BLaER1 treated with 17β-estradiol and CSF1 and Interleukin-3, amounts not matched to agents 10 nM and 100 nM (cell line): Measurements from ENCODE around the gene SPAAR.
A peak's percentile ranks its signal among the peaks of the same experiment; 100 is the strongest.
"Not testable (repeated sequence)": the region's sequence is repeated elsewhere in the genome, so short reads cannot be mapped to it uniquely, and the experiment has no call there.

Experiments used
- H3K27ac ChIP-seq, 11 experiments: shearing (Covaris generic); formaldehyde crosslinking; 2 replicates each; pipeline ENCODE4 v1.8.1; 2022
- H3K27me3 ChIP-seq, 11 experiments: shearing (Covaris generic); formaldehyde crosslinking; 2 replicates each; pipeline ENCODE4 v1.8.1; 2022
- H3K36me3 ChIP-seq, 11 experiments: shearing (Covaris generic); formaldehyde crosslinking; 2 replicates each; pipeline ENCODE4 v1.8.1; 2022
- H3K4me1 ChIP-seq, 10 experiments: shearing (Covaris generic); formaldehyde crosslinking; 2 replicates each; pipeline ENCODE4 v1.8.1; 2022
- H3K4me2 ChIP-seq, 11 experiments: shearing (Covaris generic); formaldehyde crosslinking; 2 replicates each; pipeline ENCODE4 v1.8.1; 2022
- H3K4me3 ChIP-seq, 10 experiments: shearing (Covaris generic); formaldehyde crosslinking; 2 replicates each; pipeline ENCODE4 v1.8.1; 2022
- H3K9ac ChIP-seq, 11 experiments: shearing (Covaris generic); formaldehyde crosslinking; 2 replicates each; pipeline ENCODE4 v1.8.1; 2022
- H3K9me3 ChIP-seq, 11 experiments: shearing (Covaris generic); formaldehyde crosslinking; replicated peaks in 1 of 11; 2 replicates each; pipeline ENCODE4 v1.8.1; 2022
- H4K20me1 ChIP-seq, 11 experiments: shearing (Covaris generic); formaldehyde crosslinking; 2 replicates each; pipeline ENCODE4 v1.8.1; 2022
- Cebpa-rat ChIP-seq, 11 experiments: shearing (Covaris generic); IDR thresholded peaks; 2 replicates each; pipeline ENCODE4 v1.8.1; 2022

The SPAAR gene

GRCh38 chr9:35908504-35909125 is 675 bp upstream of the SPAAR start:
- Histone ChIP-seq H3K27ac (peak overlapping the region in 9 of 11 experiments; percentile 18 to 80 (median 74); a peak in 17 of 22 replicates), H3K4me3 (no peak overlapping the region), H4K20me1 (no peaks in the 10 kb centered on the region), H3K4me1 (peaks cover 45 to 66% (median 56%) of the 10 kb centered on the region in 10 experiments), H3K9ac (peak overlapping the region in 6 of 11 experiments; percentile 19 to 61 (median 46); a peak in 10 of 22 replicates), H3K4me2 (peak overlapping the region; percentile 56 to 89 (median 81)), H3K36me3 (no peaks in the 10 kb centered on the region), H3K27me3 (no peaks in the 10 kb centered on the region), H3K9me3 (no peaks in the 10 kb centered on the region)
- no peak for TF ChIP-seq Cebpa-rat (IDR thresholded peaks at IDR 0.05)

DNA sequence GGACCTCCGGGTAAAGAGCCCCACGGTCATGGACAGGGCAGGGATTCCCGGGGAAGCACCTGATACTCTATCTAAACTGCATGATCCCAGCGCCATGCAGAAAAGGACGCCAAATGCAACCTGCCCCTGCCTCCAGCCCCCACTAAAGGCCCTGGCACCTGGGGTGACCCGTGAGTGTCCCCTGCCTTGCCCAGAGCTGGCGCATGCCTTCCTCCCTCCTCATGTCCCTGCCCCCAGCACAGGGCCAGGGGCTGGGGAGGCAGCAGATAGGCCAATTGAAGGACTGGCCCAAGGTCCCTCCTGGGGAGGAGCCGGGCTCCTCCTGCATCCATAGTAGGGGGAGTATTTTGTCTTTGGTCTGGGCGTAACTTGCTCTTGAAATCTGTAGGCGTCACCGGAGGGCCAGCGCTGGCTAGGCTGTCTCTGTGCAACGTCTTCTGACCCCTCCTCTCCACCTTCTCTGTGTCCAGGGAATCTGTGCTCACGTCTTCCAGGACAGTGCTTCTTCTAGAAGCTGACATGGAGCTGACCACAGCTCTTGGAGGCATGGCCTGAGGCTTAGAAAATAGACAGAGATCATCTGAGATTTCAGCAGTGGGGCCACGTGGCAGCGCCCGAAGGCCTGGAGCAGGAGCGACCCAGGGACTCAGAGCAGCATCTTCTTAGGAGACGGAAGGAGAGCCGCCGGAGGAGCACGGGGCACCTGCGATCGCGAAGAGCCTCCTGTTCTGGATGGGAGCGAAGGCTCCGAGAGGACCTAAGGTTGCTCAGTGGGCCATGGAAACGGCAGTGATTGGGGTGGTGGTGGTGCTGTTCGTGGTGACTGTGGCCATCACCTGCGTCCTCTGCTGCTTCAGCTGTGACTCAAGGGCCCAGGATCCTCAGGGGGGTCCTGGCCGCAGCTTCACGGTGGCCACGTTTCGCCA is 660 bp downstream of the SPAAR start:
- Histone ChIP-seq H3K4me2 (peak overlapping the region; percentile 24 to 89 (median 81)), H3K9ac (no peak overlapping the region), H4K20me1 (no peaks in the 10 kb centered on the region), H3K27ac (peak overlapping the region in 3 of 11 experiments; percentile 18 to 26 (median 22); a peak in 3 of 22 replicates), H3K4me3 (no peak overlapping the region), H3K27me3 (no peaks in the 10 kb centered on the region), H3K4me1 (peaks cover 45 to 66% (median 55%) of the 10 kb centered on the region in 10 experiments), H3K36me3 (no peaks in the 10 kb centered on the region), H3K9me3 (peaks cover 0 to 4% (median 0%) of the 10 kb centered on the region in 11 experiments; a peak in 2 of 22 replicates)
- no peak for TF ChIP-seq Cebpa-rat (IDR thresholded peaks at IDR 0.05)

DNA sequence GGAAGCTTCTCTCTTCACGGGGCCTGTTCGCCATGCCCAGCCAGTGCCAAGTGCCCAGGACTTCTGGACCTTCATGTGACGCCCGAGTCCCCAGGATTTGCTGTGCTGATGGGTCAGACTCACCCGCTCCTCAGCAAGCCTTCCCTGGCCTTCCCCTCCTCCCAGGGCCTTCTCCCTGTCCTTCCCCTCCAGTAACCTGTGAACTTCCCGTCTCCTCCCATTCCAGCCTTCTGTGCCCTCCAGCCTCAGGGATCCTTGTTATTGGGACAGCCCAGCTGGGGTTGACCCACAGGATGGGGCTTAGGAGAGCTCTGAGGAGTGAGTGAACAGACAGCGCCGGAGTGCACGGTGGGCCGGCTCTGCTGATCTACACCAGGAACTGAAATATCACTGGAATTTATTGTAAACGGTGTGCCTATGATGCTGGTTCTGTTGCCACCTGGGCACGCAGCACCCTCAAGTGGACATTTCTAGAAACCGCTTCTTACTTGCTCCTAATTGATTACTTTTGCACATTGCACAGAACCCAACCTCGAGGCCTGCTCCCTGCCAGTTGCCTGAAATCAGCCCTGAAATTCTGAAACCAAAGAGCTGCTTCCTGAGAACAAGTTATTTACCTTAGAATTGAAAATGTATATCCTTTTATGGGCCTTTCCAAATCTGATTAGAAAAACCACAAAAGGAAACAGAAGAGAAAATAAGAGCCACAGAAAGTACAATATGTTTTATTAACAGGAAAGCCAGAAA is 1.5 kb downstream of the SPAAR start:
- Histone ChIP-seq H4K20me1 (no peaks in the 10 kb centered on the region), H3K4me2 (peak overlapping the region; percentile 6 to 83 (median 53); a peak in 20 of 22 replicates), H3K9ac (no peak overlapping the region), H3K27ac (peak overlapping the region in 3 of 11 experiments; percentile 18 to 26 (median 22); a peak in 4 of 22 replicates), H3K4me3 (no peak overlapping the region), H3K4me1 (peaks cover 45 to 59% (median 55%) of the 10 kb centered on the region in 10 experiments), H3K27me3 (no peaks in the 10 kb centered on the region), H3K9me3 (peaks cover 0 to 4% (median 0%) of the 10 kb centered on the region in 11 experiments; a peak in 2 of 22 replicates), H3K36me3 (no peaks in the 10 kb centered on the region)
- TF ChIP-seq Cebpa-rat (IDR thresholded peaks at IDR 0.05) = no peak

DNA sequence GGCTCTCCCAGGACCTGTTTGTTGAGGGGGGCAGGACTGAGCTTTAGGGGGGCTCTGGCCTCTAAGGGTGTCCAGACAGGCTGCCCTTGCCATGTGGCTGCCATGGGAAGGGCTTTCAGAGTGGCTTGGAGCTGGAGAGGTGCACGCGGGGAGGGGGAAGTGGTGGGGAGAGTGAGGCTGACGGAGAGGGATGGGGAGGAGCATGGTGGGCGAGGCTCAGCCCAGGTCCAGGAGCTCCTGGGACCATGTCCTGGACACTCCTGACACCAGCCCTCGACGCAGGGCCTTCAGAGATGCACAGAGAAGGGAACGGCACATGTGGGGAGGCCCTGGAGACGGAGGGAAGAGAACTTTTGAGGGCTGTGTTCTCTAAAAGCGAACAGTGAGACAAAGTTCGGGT is 2.4 kb downstream of the SPAAR start:
- no peak overlapping the region for H3K27ac ChIP-seq
- peaks cover 45 to 54% (median 52%) of the 10 kb centered on the region in 10 experiments for H3K4me1 ChIP-seq
- peaks cover 0 to 4% (median 0%) of the 10 kb centered on the region in 11 experiments; a peak in 2 of 22 replicates for H3K9me3 ChIP-seq
- no peak overlapping the region for H3K4me3 ChIP-seq
- peak overlapping the region; percentile 24 to 76 (median 47); a peak in 21 of 22 replicates for H3K4me2 ChIP-seq
- TF ChIP-seq Cebpa-rat (IDR thresholded peaks at IDR 0.05) = no peak
- no peaks in the 10 kb centered on the region for H3K36me3 ChIP-seq
- peak overlapping the region in 2 of 11 experiments; percentile 10 to 11; a peak in 1 of 22 replicates for H3K9ac ChIP-seq
- H3K27me3 ChIP-seq = no peaks in the 10 kb centered on the region
- no peaks in the 10 kb centered on the region for H4K20me1 ChIP-seq

GRCh38 chr9:35912791-35913400 is 3.6 kb downstream of the SPAAR start:
- H3K4me3 ChIP-seq = no peak overlapping the region
- no peak overlapping the region for H3K4me2 ChIP-seq
- H3K9me3 ChIP-seq = peaks cover 0 to 4% (median 0%) of the 10 kb centered on the region in 11 experiments; a peak in 2 of 22 replicates
- no peaks in the 10 kb centered on the region for H4K20me1 ChIP-seq
- no peak overlapping the region for H3K9ac ChIP-seq
- H3K36me3 ChIP-seq = no peaks in the 10 kb centered on the region
- no peaks in the 10 kb centered on the region for H3K27me3 ChIP-seq
- no peak for TF ChIP-seq Cebpa-rat (IDR thresholded peaks at IDR 0.05)
- no peak overlapping the region for H3K27ac ChIP-seq
- H3K4me1 ChIP-seq = peaks cover 34 to 48% (median 45%) of the 10 kb centered on the region in 10 experiments

- H3K27ac ChIP-seq, H3K9ac ChIP-seq, H3K27me3 ChIP-seq, H3K36me3 ChIP-seq, H4K20me1 ChIP-seq, H3K9me3 ChIP-seq, H3K4me3 ChIP-seq, H3K4me2 ChIP-seq: not testable (repeated sequence)
- H3K4me1 ChIP-seq = peaks cover 29 to 48% (median 45%) of the 10 kb centered on the region in 10 experiments
Measured at GRCh38 chr9:35913429-35913828, 4.1 kb downstream of the SPAAR start.

GRCh38 chr9:35914301-35914807 is 5.1 kb downstream of the SPAAR start:
- Histone ChIP-seq H3K27me3 (no peaks in the 10 kb centered on the region), H3K4me3 (no peak overlapping the region), H3K4me2 (no peak overlapping the region), H3K36me3 (no peaks in the 10 kb centered on the region), H3K9ac (no peak overlapping the region), H3K9me3 (peaks cover 0 to 4% (median 0%) of the 10 kb centered on the region in 11 experiments; a peak in 2 of 22 replicates), H3K4me1 (peaks cover 29 to 48% (median 45%) of the 10 kb centered on the region in 10 experiments), H4K20me1 (no peaks in the 10 kb centered on the region), H3K27ac (no peak overlapping the region)
- no peak for TF ChIP-seq Cebpa-rat (IDR thresholded peaks at IDR 0.05)

GRCh38 chr9:35915681-35916294 is 6.5 kb downstream of the SPAAR start:
- Histone ChIP-seq H3K36me3 (no peaks in the 10 kb centered on the region), H3K4me3 (no peak overlapping the region), H3K27me3 (no peaks in the 10 kb centered on the region), H3K9ac (no peak overlapping the region), H3K4me2 (no peak overlapping the region), H3K9me3 (peaks cover 0 to 4% (median 0%) of the 10 kb centered on the region in 11 experiments; a peak in 2 of 22 replicates), H4K20me1 (no peaks in the 10 kb centered on the region), H3K4me1 (peaks cover 34 to 46% (median 43%) of the 10 kb centered on the region in 10 experiments), H3K27ac (no peak overlapping the region)
- no peak for TF ChIP-seq Cebpa-rat (IDR thresholded peaks at IDR 0.05)
